NCI-H82 (cell line): ENCODE measurements around the gene PDILT.

Experiments
- DNase-seq: peaks from one replicate; lab custom pipeline; 2025; lab: John Stamatoyannopoulos, UW

The PDILT gene

DNA sequence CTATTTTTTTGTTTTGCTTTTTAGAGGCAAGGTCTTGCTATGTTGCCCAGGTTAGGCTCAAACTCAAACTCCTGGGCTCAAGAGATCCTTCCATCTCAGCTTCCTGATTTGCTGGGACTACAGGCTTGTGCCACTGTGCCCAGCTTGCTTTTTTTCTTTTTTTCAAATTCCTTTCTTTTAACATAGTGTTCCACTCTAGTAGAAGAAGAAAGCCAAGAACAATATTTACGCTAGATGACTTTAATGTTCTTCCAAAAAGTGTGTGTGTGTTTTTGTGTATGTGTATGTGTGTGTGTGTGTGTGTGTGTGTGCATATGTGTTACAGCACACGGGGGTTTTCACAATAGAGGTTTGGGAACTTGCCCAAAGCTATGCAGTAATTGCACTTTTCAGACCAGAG, 41.3 kb downstream of the PDILT start:
- no peak for DNase-seq

DNA sequence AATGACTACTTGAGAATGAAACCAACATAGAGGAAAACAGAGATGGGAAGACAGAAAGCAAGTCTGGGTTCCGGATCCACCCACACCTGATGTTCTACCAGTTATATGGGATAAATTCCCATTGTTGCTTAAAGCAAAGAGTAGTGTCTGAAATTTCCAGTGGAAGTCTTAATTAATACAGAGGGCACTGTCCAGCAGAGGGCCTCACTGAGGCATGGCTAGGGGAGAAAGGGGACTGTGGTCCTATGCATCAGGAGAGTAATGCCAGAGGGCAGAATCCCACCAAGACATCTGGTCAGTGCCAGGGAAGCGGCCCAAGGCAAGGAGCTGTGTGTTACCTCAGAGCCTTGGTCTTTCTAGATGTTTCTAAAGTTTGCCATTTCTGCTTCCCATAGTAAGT, 44.5 kb downstream of the PDILT start:
- DNase-seq = peak; percentile 28

DNA sequence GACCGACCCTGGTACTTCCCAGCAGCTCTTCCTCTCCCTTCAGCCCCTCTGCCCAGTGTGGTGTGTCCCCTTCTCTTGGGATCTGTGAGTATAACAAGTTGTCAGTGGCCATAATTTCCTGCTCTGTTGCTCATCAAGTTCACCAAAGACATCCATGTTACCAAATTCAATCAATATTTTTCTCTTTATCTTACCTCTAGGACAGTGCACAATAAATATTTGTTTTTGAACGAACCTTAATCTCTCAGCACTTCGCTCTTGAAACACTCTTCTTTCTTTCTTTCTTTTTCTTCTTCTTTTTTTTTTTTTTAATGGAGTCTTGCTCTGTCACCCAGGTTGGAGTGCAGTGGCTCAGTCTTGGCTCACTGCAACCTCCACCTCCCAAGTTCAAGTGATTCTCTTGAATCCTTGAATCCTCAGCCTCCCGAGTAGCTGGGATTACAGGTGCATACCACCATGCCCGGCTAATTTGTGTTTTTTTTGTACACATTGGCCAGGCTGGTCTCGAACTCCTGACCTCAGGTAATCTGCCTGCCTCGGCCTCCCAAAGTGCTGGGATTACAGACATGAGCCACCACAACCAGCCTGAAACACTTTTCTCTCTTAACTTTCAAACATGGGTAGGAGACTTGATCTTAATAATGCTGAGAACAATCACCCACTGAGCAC, 49.3 kb downstream of the PDILT start:
- DNase-seq = no peak

DNA sequence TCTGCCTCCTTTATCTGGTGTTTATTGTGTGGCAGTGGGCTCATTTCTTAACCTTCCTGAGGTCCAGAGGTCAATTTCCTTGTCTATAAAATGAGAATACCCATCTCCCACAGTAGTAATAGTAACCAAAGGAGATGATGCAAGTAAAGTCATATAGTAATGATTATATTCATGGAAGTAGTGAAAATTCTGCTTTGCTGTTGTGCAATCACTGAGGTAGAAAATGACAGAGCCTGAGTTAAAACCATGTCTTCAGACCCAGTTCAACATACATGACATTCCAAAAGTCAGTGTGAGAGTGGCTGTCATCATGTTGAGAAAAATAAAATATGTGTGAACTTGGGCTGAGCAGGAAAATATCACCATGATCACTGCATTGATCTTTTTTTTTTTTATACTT, 51.2 kb downstream of the PDILT start:
- DNase-seq = no peak

DNA sequence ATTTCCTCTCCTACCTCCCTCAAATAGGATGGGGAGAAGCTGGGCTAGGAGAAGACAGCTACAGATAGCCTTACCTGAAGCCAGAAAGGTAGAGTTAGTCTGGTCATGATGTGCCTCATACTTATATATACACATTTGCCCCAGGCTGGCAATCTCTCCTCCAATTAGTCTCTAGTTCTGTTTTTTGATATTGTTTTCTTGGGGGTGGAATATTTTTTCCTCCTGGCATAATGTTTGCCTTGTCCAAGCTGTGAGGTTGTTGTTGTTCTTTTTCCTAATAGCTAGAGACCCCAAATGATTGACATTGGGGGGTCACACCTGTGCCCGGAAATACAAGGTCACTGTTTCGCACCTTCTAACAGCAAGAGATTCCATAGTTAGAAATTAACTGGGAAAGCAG, 51.9 kb downstream of the PDILT start, which contains the start of gene UMOD:
Gene UMOD, minus strand, starts transcription at position 101 of the 400 bp plus-strand sequence. CDS start 1,978 bp downstream, outside the sequence.
- DNase-seq = no peak

DNA sequence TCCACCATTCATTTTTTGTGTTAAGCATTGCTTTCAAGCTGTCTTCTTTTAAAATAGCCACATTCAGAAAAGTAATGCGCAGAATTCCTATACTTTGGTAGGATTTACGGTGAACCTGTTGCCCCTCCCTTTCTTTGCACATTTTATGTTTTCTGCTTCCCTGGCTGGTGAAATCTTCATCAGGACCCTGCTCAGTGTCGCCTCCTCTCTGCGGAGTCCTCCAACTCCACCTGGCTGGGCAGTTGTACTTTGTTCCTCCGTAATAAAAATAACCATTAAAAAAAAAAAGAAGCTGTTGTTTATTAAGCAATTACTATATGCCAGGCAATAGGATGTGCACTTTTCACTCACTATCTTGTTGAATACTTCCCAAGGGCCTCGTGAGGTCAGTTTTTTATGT, 54.9 kb downstream of the PDILT start:
- no peak for DNase-seq

DNA sequence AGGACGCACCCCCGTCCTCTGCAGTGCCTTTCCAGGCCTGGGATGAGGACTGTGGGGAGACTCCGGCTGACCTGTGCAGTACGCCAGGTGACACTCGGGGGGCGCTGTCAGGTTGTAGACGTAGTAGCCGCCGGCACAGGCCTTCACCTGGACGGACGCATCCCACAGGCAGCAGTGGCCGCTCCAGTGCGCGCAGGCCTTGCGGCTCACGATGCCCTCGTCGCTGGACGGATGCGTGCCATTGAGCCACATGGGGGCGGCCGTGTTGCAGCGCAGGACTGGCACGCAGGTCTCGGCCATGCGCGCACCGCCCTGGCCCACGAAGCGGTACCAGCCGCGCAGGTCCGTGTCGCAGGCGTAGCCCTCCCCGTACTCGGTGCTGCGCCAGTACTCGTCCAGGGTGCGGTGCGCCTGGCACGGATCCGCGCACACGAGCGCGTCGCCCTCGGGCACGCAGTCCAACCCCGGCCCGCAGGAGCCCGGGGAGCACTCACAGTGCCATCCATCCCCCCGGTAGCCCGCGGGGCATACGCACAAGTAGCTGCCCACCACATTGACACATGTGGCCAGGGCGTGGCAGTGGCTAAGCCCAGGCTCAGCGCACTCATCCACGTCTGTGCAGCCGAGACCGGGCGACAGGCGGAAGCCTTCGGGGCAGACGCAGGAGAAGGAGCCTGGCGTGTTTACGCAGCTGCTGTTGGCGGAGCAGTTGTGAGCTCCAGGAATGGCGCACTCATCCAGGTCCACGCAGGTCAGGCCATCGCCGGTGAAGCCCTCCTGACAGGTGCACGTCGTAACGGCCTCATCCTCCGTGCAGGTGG, 56.0 kb downstream of the PDILT start:
- DNase-seq = peak; percentile 3

DNA sequence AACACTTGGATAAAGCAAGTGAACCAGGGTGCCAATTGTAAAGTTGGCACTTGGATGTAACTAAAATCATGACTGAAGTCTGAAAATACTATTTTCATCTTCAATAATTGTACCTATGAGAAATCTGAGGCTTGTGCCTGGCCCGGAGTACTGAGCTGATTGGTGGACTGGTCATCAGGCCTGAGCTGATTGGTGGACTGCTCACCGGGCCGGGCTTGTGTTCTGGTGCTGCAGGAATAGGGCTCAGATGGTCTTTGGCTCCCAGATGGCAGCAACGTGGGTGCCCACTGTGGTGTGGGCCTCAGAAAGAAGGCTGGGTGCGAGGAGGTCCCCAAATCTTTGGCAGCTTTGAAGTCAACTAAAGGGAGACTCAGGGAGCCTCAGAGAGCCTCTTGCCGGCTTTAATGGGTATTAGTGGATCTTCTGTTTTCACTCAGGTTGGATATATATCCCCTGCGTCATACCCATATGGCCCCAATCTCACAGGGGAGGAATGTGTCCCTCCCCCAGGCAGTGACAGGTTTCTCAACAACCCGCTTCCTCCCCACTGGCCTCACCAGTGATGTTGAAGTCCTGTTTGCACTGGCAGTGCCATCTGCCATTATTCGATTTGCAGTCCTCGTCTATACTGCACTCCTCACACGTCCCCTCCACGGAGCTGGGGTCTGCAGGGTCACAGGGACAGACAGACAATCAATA, 56.7 kb downstream of the PDILT start:
- DNase-seq = no peak

DNA sequence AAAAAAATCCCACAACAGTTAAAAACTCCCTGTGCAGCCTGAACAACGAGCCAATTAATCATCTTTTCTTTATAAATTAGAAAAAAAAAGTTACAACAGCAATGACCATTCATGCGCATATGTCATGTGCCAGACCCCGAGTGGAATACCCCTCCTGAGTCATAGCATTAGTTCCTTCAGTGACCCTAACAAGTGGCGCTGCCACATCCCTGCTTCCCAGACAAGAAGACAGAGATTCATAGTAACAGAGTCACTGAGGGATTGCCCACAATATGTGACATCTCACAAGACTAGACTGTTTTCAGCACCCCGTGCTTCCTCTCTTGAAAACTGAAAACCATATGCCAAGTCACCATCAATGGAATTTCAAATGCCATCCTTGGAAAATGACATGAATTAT, 59.9 kb downstream of the PDILT start:
- DNase-seq = no peak

DNA sequence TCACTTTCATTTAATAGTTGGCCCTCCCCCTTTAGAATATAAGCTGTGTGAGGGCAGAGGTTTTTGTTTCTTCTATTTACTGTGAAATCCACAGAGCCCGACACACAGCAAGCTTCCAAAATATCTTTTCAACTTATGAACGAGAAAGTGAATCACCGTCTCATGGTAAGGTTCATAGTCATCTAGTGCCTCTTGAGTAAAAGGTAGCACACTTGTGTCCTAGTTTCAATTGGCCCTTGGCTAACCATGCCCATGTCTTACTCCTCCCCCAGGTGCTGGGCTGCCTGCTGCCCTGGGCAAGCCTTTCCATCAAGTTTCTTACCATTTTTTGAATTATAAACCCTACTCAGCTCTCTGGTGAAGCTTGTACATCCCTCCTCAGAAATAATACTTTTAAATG, 64.8 kb downstream of the PDILT start:
- no peak for DNase-seq

DNA sequence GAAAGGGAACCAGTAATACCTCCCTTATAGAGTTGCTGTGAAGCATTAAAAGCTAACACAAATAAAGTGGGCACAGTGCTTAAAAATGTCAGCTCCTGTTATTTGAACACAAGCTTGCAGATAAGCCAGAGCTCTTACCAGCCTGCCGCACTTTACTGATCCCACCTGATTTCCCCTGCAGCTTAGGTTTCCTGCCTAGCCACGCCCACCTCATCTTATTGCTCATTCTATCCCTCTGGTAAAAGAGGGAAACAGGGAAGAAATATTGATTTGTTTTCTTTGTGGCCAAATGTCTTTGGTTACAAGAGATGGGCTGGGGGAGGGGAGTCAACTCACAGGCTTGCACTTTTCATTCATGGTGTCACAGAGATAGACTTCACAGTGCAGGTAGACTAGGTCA, 67.6 kb downstream of the PDILT start:
- no peak for DNase-seq

DNA sequence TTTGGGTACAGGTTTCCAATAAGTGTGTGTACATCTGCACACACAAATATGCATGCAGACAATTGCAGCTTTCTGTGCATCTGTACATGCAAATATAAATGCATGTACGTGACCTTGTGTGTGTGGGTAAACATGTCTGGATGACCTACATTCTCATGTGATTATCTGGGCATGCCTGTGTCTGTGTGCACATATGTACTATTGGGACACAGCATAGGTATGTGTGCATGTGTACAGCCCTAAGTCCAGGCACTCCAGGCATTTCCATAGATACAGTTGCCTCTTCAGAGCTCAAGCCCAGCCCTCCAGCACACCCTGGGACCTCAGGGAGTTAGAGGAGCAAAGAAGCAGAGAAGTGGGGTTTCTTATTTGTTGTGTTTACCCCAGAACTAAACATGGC, 70.1 kb downstream of the PDILT start:
- no peak for DNase-seq

DNA sequence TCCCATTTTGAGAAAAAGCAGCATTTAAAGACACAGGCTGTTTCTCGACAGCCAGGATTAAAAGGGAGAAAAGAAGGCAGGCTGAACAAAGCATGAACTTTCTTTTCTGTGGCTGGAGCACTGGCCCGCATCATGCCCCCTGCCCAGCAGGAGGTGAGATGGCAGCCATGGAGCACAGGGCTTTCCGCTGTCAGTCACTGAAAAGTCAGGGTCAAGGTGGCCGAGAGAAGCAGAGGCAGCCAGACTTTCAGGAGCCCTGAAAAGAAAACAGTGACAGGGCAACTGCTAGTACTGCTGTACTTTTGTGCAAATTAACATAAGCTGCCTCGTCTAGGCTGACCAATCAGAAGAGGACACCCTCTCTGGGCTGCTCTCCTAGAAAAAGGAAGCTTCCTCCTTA, 71.4 kb downstream of the PDILT start:
- DNase-seq = no peak

DNA sequence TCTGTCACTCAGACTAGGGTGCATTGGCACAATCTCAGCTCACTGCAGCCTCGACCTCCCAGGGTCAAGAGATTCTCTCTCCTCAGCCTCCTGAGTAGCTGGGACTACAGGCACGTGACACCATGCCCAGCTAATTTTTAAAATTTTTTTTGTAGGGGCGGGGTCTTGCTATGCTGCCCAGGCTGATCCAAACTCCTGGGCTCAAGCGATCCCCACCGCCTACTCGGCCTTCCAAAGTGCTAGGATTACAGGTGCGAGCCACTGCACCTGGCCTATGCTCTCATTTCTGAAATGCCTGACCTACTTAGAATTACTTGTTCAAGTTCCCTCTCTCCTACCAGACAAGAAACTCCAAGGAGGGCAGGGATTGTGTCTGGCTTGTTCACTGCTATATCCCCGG, 72.1 kb downstream of the PDILT start:
- DNase-seq = no peak

DNA sequence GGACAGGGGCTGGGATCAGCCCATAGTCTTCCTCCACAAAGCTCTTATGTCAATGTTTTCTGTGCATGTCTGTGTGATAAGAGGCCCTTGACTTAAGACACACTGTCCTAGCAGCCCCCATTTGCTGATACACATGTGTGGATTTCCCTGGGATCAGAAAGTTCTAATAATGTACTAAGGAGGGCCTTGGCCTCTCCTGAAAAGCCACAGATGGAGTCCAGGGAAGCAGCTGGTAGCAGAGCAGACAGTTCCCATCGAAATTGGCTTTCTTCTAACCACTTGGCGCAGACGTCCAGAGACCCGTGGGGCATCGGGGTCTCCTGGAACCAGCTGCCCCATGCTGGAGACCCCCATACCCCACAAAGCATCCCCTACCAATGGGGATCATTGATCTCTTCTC, 72.9 kb downstream of the PDILT start:
- no peak for DNase-seq

DNA sequence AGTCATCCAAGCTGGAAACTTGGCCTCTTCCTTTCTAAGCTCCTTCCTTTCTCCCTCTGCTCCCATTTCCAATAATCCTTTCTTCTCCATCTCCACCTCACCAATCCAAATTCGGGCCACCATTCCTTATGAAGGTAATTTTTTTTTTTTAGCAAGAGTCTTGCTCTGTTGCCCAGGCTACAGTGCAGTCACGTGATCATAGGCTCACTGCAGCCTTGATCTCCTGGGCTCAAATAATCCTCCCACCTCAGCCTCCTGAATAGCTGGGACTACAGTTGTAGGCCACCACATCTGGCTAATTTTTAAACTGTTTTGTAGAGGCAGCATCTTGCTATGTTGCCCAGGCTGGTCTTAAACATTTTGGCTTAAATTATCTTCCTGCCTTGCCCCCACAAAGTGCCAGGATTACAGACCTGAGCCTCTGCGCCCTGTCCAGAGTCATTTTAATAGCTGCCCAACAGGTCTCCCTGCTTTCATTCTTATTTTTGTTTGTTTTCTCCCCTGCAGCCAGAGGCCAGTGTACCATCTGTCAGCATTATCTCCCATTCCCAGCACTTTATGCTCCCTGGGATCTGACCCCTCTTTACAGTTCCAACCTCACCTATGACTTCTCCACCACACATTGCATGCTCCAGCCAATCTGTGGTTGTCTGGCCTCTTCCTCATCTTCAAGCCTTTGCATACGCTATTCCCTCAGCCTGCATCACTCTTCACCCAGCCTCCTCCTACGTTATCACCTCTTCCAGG, 75.0 kb downstream of the PDILT start:
- no peak for DNase-seq

DNA sequence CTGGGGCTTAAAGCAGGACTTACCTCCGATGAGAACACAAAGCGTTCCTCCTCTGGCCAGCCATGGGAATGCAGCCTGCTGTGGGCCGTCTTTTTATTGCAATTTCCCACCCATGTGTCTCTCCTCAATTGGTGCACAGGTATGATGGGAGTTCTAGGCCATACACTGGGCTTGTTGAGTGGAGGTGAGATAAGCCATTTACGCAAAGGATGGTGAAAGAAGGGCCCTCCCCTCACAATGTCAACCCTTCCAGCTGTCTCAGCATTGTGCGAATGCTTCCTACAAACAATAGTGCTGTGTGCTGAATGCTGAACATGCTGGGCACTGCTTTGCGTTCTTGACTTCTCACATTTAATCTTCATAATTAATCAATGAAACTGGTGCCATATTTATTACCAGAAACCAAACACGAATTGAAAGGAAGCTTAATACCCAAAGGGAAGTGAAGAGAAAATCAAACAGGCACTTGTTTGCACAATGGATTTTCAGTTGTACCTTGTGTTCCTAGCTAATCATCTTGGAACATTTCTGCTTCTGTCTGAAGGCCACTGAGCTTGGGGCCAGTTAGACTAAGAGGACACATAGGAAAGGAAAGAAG, 77.0 kb downstream of the PDILT start, which contains the start of gene GP2:
Gene GP2, minus strand, starts transcription at position 70 of the 598 bp plus-strand sequence. CDS start 1,082 bp downstream, outside the sequence.
- peak; percentile 11 for DNase-seq

DNA sequence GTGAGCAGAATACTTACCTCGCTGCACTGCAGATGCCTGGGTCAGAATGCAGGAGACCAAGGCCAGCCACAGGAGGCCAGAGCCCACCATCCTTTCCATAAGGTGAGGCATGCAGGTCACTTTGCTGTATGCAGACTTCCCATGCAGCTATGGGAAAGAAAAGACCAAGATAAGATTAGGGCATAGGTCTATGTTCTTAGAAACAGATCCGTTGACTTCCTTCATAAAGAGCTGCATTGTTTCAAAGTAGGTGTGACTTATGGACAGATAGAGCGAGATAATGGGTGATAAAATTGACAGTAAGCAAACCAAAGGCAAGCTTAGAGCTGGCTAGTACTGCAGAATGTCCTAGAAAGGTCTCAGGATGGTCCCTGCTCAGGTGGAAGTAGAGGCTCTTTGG, 78.2 kb downstream of the PDILT start:
- no peak for DNase-seq

DNA sequence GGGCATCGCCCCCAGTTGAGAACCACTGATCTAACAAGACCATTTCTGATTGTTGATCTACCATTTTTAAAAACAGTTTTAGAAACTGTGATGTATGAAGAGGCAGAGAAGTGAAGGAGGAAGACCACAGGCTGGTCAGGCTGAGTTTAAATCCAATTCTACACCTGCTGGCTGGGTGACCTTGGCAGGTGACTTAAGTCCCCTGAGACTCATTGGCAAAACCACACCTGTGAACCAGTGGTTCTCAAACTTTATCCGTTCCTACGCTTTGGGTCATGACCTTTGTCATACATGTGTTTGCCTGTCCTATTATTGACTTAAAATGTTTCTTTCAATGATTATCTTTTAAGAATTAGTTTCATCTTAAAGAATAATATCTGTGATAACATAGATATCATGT, 79.5 kb downstream of the PDILT start:
- no peak for DNase-seq

DNA sequence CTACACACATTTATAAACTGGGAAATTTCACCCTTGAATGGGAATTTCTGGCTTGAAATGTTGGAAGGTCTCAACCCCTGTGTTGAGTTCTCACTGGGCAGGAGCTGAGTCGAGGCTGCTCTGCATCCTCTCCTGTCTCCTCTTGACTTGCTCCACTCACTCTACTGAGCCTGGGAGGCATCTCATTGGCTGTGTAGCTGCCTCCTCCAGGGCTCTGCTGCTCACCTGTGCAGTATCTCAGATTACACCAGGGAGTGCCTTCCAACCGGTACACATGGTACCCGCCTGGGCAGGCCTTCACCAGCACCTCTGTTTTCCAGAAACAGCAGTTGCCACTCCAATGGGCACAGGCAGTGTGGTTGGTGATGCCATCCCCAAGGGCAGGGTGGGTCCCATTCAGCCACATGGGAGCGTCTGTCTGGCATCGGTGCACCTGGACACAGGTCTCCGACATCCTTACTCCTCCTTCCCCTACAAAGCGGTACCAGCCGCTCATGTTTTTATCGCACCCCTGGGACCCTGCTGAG, 80.9 kb downstream of the PDILT start:
- no peak for DNase-seq

DNA sequence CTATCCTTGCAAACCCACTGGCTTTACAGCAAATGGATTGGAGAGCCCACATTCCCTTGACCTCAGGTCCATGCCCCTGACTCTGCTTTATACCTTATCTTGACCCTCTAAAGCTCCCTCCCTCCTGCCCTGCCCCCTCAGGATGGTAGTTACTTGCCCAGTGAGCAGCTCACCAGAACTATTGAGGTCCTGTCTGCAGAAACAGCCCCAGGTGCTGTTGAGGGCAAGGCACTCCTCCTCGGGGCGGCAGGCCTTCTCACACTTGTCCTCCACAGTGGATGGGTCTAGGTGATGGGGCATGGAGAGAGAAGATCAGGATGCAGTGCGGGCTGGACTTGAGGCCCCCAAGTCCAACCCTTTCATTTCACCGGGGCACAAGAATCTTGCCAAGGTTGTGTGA, 81.8 kb downstream of the PDILT start:
- no peak for DNase-seq
